Neural progenitor cell (in vitro differentiated cells): Measurements from ENCODE around the gene DOK1.

ENCODE experiments used
- EZH2 ChIP-seq: fragments of 200-600 bp; sonication (generic); IDR thresholded peaks from 2 replicates; pipeline ENCODE4 v1.6.1; 2017; ENCODE audit warnings: antibody characterized with exemption, mild to moderate bottlenecking, moderate library complexity
- EZH2phosphoT487 ChIP-seq: fragments of 200-600 bp; sonication (generic); IDR thresholded peaks from 2 replicates; pipeline ENCODE4 v1.6.1; 2017; ENCODE audit warnings: antibody characterized with exemption
- TF ChIP-seq, protein P1 (sequence below): fragments of 200-600 bp; sonication (generic); IDR thresholded peaks from 2 replicates; pipeline ENCODE4 v1.5.1; 2017; ENCODE audit warnings: antibody characterized with exemption, mild to moderate bottlenecking

DNA sequence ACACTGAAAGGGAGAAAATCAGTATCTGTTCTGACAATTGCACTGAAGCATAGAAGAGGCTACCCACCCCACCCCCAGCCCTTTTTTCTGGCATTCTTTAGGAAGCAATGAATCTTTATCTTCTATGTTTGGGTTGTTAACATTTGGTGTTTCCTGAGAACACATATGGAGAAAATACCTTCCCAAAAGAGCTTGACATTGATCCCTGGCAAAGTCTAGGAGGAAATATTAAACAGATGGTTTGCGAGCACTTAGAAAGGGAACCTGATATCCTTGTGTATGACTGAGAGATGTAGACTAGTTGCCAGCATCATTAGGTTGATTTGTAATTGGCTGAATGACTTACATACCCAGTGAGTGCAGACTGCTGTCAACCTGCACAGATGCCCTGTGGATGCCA, 42.9 kb downstream of the DOK1 start:
- TF ChIP-seq, protein P1, sequence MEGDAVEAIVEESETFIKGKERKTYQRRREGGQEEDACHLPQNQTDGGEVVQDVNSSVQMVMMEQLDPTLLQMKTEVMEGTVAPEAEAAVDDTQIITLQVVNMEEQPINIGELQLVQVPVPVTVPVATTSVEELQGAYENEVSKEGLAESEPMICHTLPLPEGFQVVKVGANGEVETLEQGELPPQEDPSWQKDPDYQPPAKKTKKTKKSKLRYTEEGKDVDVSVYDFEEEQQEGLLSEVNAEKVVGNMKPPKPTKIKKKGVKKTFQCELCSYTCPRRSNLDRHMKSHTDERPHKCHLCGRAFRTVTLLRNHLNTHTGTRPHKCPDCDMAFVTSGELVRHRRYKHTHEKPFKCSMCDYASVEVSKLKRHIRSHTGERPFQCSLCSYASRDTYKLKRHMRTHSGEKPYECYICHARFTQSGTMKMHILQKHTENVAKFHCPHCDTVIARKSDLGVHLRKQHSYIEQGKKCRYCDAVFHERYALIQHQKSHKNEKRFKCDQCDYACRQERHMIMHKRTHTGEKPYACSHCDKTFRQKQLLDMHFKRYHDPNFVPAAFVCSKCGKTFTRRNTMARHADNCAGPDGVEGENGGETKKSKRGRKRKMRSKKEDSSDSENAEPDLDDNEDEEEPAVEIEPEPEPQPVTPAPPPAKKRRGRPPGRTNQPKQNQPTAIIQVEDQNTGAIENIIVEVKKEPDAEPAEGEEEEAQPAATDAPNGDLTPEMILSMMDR = no peak
- TF ChIP-seq EZH2 (no peak), EZH2phosphoT487 (no peak)
